GM21526 (cell line): Measurements from ENCODE around the gene MAPRE3.
A peak's percentile ranks its signal among the peaks of the same experiment; 100 is the strongest.

Experiments
- ATAC-seq: cut with Tn5 transposase; IDR thresholded peaks from one replicate; pipeline ENCODE4 v1.9.1; 2021; ENCODE audit warnings: moderate library complexity; ENCODE audit not compliant: unreplicated experiment, low FRiP score

MAPRE3 gene

DNA sequence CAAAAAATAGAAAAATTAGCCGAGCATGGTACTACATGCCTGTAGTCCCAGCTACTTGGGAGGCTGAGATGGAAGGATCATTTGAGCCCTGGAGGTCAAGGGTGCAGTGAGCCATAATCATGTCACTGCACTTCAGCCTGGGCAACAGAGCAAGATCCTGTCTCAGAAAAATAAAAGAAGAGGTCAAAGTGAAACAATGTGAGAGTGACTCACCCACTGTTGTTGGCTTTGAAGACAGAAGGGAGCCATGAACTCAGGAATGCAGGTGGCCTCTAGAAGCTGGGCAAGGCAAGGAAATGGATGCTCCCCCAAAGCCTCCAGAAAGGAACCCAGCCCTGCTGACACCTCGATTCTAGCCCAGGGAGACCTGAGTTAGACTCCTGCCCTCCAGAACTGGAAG, 58.6 kb downstream of the MAPRE3 start:
- ATAC-seq: no peak

DNA sequence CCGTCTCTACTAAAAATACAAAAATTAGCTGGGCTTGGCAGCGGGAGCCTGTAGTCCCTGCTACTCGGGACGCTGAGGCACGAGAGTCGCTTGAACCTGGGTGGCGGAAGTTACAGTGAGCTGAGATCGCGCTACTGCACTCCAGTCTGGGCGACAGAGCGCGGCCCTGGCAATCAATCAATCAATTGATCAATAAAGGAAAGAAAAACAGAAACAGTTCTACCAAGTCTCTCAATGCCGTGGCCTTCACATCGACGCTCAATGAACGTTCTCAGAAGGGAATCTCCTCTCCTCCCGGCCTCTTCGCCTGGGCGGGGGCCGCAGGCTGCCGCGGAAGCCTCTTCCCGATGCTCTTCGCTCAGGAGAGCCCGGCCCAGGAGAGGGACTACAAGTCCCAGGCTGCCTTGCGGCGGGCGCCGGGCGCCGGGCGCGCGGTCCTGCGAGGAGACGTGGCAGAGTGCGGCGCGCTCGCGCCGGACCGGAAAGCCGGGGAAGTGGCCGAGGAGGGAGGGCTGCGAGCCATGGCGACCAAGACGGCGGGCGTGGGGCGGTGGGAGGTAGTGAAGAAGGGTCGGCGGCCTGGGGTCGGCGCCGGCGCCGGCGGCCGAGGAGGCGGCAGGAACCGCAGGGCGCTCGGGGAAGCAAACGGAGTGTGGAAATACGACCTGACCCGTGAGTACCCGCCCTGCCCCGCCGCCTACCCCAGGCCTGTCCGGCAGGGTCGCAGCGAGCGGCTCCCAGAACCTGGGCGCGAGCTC, 62.2 kb downstream of the MAPRE3 start, which contains the start of gene TMEM214:
Gene TMEM214 (plus strand): TSS at position 471 of the 758 bp plus-strand sequence. CDS start 51 bp downstream, at position 522.
- ATAC-seq: peak; percentile 83

DNA sequence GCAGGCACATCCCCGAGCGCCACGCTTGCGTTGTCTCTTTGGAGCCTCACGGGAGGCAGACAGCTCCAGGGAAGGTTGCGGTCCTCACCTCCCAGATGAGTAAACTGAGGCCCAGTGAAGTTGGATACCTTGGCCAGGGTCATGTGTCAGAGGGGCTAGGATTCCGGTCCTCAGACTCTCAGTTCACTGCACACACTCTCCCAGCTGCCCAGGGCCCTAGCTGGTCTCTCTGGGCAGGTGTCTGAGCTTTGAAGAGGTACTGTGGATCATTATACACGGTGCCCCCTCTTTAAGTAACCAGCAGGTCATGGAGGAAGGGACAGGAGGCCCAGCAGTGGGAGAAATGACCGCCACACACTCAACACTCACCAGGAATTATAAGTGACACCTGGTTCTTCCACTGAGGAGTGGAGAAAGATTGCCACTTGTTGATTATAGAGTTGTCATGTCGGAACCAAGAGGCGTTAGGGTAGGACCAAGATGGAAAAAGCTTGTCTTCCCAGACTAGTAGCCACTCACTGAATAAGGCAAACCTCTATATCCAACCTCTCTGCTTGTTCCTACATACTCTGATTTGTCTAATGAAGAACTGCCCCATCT, 62.9 kb downstream of the MAPRE3 start:
- ATAC-seq: peak; percentile 10

DNA sequence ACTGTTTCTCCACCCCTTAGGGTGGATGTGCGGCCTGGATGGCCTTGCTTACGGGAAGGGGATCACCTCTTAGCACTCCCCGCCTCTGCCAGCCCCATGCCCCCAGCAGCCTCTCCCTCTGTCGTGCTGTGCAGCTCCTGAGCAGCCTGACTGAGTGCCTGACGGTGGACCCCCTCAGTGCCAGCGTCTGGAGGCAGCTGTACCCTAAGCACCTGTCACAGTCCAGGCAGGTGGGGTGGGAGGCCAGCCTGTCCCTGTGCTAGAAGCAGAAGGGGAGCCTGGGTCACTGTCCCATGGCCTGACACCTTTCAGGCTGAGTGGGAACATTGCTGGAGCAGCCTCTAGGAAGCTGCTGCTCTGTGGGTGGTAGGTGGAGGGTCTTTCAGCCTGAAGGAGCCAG, 67.6 kb downstream of the MAPRE3 start:
- ATAC-seq: no peak

DNA sequence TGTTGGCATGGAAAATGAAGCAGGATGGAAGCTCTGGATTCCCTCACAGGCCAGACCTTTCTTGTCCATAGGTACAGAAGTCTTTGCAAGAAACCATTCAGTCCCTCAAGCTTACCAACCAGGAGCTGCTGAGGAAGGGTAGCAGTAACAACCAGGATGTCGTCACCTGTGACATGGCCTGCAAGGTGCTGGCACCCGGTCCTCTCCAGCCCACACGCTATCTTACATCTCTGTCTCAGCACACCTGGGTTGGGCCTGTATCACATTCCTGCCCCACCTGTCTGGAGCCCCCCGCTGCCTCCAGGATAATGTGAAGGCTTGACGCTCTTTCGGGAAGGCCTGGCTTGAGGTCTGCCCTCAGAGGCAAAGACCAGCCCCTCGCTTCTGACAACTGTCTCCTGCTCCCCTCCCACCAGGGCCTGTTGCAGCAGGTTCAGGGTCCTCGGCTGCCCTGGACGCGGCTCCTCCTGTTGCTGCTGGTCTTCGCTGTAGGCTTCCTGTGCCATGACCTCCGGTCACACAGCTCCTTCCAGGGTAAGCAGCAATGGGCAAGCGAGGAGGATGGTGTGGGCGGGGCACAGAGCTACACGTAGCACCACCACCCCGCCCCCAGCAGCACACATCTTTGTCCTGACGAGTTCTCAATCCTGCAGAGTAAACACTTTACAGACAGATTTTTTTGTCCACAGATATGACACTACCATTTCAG, 68.3 kb downstream of the MAPRE3 start:
- ATAC-seq: no peak

DNA sequence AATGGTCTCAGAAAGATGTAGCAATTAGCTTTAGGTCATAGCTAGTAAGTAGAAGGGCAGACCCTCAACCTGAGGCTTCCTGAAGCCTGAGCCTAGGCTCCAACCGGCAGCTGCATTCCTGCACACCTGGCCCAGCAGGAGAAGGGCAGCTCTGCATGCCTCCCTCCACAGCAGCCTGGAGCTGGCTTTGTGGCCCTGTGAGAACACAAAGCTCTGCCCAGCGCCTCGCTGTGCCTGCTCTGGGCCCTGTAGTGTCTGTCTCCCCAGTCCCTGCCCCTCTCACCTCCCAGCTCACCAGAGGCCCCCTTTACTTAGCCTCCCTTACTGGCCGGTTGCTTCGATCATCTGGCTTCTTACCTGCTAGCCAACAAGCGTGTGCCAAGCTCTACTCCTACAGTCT, 69.0 kb downstream of the MAPRE3 start:
- no peak for ATAC-seq

DNA sequence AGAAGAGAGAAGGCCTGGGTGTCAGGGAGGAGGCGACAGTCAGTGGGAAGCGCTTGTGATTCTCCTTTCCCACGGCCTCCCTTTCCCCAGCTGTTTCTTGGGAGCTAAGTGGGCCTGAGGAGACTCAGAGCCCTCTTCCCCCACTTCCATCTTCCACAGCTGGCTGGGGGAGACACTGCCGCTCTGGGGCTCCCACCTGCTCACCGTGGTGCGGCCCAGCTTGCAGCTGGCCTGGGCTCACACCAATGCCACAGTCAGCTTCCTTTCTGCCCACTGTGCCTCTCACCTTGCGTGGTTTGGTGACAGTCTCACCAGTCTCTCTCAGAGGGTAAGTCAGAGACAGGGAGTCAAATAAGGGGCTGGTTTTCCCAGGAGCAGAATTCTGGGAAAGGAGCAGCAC, 69.4 kb downstream of the MAPRE3 start:
- ATAC-seq: no peak

DNA sequence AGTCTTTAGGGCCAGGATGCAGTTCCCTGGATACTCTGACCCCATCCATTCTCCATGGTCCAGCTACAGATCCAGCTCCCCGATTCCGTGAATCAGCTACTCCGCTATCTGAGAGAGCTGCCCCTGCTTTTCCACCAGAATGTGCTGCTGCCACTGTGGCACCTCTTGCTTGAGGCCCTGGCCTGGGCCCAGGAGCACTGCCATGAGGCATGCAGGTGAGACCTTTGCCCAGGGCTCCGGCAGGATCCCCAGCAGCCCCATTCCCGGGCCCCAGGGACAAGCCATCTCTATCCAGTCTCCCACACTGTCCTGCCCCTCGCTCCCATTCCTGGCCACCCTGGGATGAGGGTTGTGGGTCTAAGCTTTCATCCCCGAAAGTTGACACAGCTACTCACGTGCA, 69.8 kb downstream of the MAPRE3 start:
- no peak for ATAC-seq

DNA sequence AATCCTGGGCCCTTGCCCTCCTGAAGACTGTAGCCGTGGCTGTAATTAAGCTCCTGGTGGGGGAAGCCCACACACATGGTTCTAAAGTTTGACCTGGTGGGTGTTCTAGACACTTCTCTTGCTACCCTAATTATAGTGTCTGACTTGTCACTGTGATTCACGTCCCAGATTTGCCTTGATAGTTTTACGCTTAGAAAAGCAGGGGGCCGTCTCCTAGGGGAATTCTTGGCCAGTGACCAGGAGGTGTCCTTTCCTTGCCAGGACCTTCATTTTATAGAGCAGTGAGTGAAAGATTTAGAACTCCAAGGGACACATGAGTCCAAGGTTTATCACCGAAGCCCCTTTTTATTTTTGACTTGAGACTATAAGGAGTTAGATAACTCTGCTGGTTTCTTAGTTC, 71.3 kb downstream of the MAPRE3 start:
- ATAC-seq: no peak

DNA sequence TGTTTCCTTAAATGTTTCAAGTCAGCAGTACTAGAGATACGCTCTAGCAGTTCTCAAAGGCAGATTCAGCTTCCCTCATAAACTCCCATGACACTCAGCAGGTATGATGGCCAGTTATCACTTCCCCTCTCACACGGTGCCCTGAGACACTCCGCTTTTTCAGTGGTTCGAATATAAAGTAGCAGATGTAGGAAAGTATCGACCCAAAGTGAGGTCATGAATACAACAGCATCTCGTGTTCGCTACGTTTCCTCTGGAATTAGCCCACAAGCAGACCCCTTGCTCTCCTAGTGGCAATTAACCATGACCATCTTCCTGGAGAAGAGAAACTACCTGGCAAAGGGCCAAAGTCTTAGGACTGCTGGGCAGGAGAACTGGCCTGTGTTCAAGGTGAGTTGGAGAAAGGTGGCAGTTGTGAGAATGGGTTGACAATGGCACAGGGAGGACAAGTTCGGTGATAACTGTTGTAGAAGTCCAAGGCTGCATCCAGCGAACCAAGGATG, 71.8 kb downstream of the MAPRE3 start:
- no peak for ATAC-seq

DNA sequence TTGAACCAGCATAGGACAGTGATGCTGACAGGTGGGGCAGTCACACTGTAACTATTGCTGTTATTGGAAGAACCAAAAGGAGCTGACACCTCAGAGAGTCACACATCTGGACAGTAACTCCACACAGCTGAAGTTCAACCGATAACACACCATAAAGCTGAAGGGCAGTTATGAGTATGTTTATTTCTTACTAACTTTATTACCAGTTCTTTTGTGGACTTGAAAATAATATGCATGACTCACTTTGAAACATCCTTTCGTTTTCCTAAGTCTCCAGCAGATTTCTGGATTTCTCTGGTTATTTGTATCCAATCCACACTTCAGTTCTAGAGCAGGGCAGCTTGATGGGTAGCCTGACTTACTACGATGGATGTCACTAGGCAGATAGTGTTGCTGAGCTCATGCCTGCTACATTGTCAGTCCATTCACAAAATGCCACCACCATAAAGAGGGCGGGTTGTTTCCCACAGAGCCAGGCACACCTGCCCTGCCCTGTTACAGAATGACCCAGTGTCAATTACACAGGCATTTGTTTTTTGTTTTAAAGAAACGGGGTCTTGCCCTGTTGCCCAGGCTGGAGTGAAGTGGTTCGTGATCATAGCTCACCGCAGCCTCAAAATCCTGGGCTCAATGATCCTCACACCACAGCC, 72.7 kb downstream of the MAPRE3 start:
- ATAC-seq: no peak

DNA sequence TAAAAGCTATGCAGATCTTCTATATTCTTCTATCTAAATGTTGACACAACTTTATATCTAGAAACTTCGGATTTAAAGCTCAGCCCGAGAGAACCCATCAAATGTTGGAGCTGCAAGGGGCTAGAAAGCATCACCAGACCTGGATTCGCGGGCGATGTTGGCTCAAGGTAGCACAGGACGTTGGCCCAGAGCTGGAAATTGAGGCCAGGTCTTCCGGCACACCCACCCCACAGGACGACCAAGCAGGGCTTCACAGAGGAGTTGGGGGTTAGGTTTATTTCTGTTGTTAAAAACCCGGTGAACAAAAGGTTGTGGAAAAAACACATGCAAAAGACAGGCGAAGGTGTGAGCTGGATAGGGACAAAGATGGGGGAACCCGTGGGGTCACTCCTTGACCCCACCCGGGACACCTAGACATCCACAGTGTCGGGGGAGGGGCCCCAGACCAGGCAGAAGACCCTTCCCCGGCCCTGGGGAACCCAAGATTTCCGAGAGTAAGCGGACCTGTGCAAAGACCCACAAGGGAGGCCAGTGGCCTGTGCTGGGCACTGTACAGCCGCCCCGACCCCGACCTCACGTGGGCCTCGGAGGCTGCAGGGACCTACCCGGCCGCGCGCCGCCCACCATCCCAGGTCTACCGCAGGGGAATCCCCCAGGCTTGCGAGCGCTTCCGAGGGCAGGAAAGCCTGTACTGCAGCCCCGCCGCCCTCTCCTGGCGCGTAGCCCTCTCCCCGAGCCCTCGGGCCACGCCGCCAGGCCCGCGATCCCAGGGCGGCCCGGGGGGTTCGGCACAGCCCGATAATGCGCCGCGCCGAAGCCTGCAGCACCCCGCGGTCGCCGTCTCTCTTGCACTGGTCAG, 79.2 kb downstream of the MAPRE3 start:
- peak; percentile 16 for ATAC-seq

DNA sequence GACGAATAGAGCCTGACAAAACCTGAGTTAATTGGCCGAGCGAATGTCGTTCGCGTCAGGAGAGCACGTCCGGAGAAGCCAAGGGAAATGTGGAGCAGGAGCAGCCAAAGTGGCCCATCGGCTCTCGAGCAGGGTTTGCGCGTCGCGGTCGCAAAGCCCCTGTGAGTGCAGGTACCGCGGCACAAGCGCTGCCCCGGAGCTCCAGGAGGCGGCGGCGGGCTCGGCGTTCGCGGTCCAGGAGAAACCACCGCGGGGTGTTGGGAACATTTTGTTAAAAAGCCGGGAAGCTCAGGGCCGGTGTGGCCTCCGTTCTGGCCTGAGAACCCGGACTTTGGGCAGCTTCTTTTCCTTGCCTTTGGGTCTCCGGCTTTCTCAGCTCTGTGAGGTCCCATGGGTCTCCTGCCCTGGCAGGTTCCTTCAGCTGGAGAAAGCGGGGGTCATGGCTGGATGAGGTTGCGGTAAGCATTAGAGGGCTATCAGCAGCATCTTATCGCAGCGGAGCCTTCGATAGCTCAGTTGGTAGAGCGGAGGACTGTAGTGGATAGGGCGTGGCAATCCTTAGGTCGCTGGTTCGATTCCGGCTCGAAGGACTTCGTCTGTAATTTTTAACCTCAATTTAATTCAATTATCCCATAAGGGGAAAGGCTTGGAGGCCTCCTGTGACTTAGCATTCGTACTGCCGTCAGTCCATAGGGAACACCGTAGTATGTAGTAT, 80.0 kb downstream of the MAPRE3 start:
- ATAC-seq: peak; percentile 45

DNA sequence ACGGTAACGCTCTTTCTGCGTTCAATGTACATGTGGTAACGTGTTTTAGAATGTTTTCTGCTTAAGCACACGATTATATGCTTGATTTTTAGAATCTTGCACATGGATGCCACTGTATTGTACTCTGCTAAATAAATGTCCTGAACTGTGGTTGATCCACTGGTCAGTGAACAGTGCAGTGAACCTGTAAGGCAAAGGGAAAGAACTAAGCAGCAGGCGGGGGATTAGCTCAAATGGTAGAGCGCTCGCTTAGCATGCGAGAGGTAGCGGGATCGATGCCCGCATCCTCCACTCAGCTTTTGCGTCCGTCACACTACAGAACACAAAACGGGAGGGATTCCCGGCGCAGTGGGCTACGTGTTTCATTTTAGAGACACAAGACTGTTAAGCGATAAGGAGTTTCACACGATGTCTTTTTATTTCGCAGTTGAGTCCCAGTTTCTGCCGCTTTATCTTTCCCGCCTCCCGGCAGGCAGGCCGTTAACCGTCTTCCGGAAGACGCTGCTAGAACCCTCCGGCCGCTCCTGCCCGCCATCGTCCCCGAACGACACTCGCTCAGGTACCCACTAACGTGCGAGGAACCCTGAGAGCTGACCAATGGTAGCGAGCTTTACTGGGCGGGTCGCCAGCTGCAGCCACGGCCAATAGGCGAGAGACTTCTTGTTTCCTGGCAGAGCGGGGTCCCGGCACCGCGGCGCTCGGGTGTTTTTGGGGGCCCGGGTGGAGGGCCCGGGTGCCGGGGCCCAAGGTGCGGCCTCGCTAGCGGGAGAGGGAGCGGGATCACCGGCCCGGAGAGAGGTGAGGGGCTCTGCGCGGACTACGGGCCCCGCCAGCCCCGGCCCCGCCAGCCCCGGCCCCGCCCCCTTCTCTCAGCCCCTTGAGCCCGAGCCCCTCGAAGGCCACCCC, 80.8 kb downstream of the MAPRE3 start, which contains the start of gene AGBL5:
Gene AGBL5 (plus strand): TSS at position 673 of the 906 bp plus-strand sequence. CDS start 1,291 bp downstream, outside the sequence.
- peak; percentile 57 for ATAC-seq

DNA sequence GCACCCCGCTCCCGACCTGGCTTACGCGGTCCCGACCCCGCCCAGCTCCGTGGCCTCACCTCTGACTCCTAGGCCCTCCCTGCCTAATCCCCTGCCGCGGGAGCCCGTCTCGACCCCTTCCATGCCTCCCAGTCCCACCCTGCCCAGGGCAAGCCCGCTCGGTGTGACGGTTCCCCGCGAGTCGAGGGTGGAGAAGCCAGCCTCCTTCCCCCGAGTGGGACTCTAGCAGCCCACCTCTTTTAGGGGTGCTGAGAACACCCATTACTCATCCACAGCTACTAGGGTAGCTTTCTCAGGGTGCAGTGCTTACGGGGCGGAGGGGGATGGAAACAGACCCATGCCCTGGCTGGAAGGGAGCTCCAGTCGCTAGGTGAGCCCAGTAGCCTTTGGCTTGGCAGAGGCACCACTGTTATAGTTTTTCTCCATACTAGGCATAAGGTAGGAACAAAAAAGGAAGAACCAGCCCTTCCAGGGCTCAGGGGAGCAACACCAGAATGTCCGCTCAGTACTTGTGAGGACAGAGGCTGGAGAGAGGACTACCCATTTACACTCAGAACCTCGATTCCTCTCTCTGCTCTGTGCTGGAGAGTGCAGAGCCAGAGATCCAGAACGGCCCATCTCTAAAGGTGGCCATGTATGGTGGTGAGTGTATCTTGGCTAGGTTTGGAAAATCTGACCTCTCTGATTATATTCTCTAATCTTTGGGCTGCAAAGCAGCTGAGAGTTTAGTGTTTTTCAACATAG, 81.6 kb downstream of the MAPRE3 start:
- ATAC-seq: no peak

DNA sequence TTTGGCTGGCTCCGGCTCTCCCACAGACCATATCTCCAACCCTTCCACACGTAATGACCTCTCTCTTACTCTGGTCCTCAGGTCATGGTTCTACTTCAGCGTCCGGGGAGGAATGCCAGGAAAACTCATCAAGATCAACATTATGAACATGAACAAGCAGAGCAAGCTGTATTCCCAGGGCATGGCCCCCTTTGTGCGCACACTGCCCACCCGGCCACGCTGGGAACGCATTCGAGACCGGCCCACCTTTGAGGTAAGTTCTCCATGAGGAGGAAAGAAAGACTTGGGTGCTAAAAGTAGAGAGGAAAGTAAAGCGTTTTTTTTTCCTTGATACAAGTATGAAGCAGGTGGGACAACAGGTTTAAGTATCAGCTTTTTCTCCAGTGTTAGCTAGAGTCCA, 82.9 kb downstream of the MAPRE3 start:
- no peak for ATAC-seq

DNA sequence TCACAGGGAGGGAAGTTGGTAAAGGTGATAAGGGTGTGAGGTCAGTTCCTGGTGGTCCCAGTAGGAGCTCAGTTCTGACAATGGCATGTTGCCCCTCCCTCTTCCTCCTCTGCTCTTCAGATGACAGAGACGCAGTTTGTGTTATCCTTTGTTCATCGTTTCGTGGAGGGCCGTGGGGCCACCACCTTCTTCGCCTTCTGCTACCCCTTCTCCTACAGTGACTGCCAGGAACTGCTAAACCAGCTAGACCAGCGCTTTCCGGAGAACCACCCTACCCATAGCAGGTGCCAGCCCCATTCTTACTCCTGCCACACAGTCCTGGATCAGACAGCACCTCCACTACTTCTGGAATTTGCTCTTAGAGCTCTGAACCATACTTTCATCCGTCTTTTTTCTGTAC, 83.3 kb downstream of the MAPRE3 start:
- no peak for ATAC-seq

DNA sequence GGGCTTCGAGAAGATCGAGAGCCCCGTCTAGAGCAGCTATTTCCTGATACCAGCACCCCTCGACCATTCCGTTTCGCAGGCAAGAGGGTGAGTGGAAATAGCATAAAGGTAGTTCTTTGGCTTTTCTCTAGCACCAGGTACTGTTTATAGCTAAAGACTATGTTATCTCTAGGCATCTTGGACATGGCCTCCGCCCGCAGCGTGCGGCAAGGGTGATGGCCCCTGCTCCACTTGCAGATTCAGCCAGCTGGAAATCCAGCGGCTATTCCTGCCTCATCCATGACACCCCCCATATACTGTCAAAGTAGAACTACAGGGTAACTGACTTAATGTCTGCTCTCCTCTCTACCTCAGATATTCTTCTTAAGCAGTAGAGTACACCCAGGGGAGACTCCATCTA, 84.3 kb downstream of the MAPRE3 start:
- ATAC-seq: no peak
